Measurements from ENCODE around the gene PEX14. TPM values are rescaled to one million over a fixed set of nuclear protein-coding genes. Genes with fewer than 3 reads are reported as not detected.

The PEX14 gene
- total and polyA plus RNA-seq, 2 donors (not counting 3 experiments of a cell fraction or from before 2014, with no cell fraction given) = 19.5 to 26.5 TPM

DNA sequence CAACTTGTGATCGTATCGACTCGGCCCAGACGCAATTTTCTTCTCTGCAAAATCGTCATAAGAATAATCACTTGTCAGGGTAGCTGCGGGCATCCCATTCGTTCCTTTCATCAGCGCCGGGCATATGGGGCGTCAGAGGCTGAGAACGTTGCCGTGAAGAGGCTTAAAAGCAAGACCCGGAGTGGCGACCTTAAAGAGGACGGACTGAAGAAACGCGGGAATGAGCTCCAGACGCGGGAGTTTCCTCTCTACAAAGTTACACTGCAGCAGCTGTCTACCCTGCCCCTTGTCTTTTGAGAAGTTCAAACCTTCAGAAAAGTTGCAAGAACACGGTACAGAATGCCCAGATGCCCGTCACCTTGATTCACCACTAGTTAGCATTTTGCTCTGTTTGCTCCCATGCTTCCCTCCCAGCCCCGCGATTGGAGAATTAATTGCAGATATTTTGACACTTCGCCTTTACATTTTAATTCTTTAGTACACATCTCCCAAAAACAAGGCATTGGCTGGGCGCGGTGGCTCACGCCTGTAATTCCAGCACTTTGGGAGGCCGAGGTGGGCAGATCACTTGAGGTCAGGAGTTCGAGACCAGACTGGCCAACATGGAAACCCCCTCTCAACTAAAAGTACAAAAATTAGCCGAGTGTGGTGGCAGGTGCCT, 43.5 kb upstream of the PEX14 start:
- no peak for TF ChIP-seq MYC (IDR thresholded peaks at IDR 0.05; ENCODE audit: low read depth, low read length)
- TF ChIP-seq JUN (IDR thresholded peaks at IDR 0.05; ENCODE audit: borderline replicate concordance, insufficient read depth, insufficient read length, low read depth) = no peak
- TF ChIP-seq GATA2 (IDR thresholded peaks at IDR 0.05; ENCODE audit: insufficient read depth, insufficient read length, low read depth, low read length) = no peak
- no peak for TF ChIP-seq POLR2AphosphoS5 (IDR thresholded peaks at IDR 0.05; ENCODE audit: insufficient read depth, low read depth, low read length)
- TF ChIP-seq CTCF (IDR thresholded peaks at IDR 0.05; ENCODE audit: extremely low read depth in 1 of 2, insufficient read depth in 1 of 2, low read depth in 1 of 2, low read length in 2 of 2) = no peak
- no peak for TF ChIP-seq FOS (IDR thresholded peaks at IDR 0.05; ENCODE audit: borderline replicate concordance, insufficient read depth, low read length)
- TF ChIP-seq, protein P1, sequence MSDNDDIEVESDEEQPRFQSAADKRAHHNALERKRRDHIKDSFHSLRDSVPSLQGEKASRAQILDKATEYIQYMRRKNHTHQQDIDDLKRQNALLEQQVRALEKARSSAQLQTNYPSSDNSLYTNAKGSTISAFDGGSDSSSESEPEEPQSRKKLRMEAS (IDR thresholded peaks at IDR 0.05; ENCODE audit: insufficient read depth, insufficient read length) = no peak
- no peak for TF ChIP-seq POLR2A (IDR thresholded peaks at IDR 0.05; ENCODE audit: low read depth, low read length)
- TF ChIP-seq EZH2 (IDR thresholded peaks at IDR 0.05; ENCODE audit: borderline replicate concordance, low read depth, low read length, severe bottlenecking) = no peak
- Histone ChIP-seq H3K9ac (replicated peaks; ENCODE audit: extremely low read depth, insufficient read depth, low read length) (peak overlapping the region; percentile 72), H2AFZ (ENCODE audit: low read depth, low read length) (peak overlapping the region; percentile 87), H3K4me2 (ENCODE audit: insufficient read depth, low read length) (peak overlapping the region; percentile 50), H3K9me1 (replicated peaks; ENCODE audit: control insufficient read depth, extremely low read depth, insufficient read depth, low read length) (no peaks in the 10 kb centered on the region), H3K9me3 (replicated peaks; ENCODE audit: control insufficient read depth, insufficient read depth, low read length) (no peaks in the 10 kb centered on the region), H3K36me3 (ENCODE audit: control insufficient read depth in 2 of 2, extremely low read depth in 1 of 2, insufficient read depth in 2 of 2, low read length in 2 of 2) (no peaks in the 10 kb centered on the region), H3K79me2 (ENCODE audit: control insufficient read depth, insufficient read depth, low read length) (no peaks in the 10 kb centered on the region), H3K4me1 (ENCODE audit: control insufficient read depth, extremely low read depth, insufficient read depth, low read length) (peaks cover 14% of the 10 kb centered on the region), H3K27ac (ENCODE audit: insufficient read depth, low read depth, low read length) (peak overlapping the region; percentile 42), H4K20me1 (replicated peaks; ENCODE audit: control insufficient read depth, extremely low read depth, insufficient read depth, low read length) (no peaks in the 10 kb centered on the region), H3K27me3 (ENCODE audit: control insufficient read depth in 2 of 2, insufficient read depth in 2 of 2, low read length in 2 of 2) (no peaks in the 10 kb centered on the region), H3K4me3 (replicated peaks in 1 of 3; ENCODE audit: insufficient read depth in 1 of 3, low read depth in 1 of 3, low read length in 3 of 3) (peak overlapping the region; percentile 35 to 67 (median 55))
- CTCF ChIA-PET = interaction anchor here (0.7 to 3.3 kb wide), 19 partner anchors 11 to 439 kb away, joined by 3 to 123 read pairs (median 7); partner anchors contain the start of gene KIF1B
- no peak for DNase-seq (ENCODE audit: low read depth, low spot score)
- intact Hi-C loops (cut with micrococcal nuclease) = no loop called here
- no peak for FAIRE-seq
- BruUV-seq (replicated peaks) = TSS peak; percentile 70
- dilution Hi-C loops (cut with MboI; ENCODE audit: extremely low pct_ligation_motif_present, low sequenced_read_pairs) = no loop called here
- POLR2A ChIA-PET = interaction anchor here (0.6 to 0.9 kb wide), 3 partner anchors 33 to 45 kb away, joined by 3 to 12 read pairs (median 3); partner anchors contain the start of genes DFFA and PGD

Measured in endothelial cell of umbilical vein (primary cell).